ENCODE measurements around the gene PCLO.

GRCh38 chr7:83101530-83101929 lies 61.2 kb downstream of the PCLO start:
- TF ChIP-seq REST (IDR thresholded peaks at IDR 0.05): no peak
- no peak for TF ChIP-seq MAFK (IDR thresholded peaks at IDR 0.05; ENCODE audit: partially characterized antibody)
- no peak for TF ChIP-seq CTCF (IDR thresholded peaks at IDR 0.05)
- TF ChIP-seq TP53 (CRISPR knock-in tag; IDR thresholded peaks at IDR 0.05): no peak
- TF ChIP-seq NR3C1 (IDR thresholded peaks at IDR 0.05): no peak
- no peak for TF ChIP-seq GATA3 (IDR thresholded peaks at IDR 0.05; ENCODE audit: borderline replicate concordance)
- TF ChIP-seq SREBF2 (IDR thresholded peaks at IDR 0.05): no peak

Data from A549 (cell line).